HG02571 (cell line): Measurements from ENCODE around the gene ZNF384.

Experiments
- ATAC-seq: cut with Tn5 transposase; IDR thresholded peaks from one replicate; pipeline ENCODE4 v1.9.1; 2021; ENCODE audit warnings: mild to moderate bottlenecking, moderate library complexity; ENCODE audit not compliant: unreplicated experiment

ZNF384 gene

DNA sequence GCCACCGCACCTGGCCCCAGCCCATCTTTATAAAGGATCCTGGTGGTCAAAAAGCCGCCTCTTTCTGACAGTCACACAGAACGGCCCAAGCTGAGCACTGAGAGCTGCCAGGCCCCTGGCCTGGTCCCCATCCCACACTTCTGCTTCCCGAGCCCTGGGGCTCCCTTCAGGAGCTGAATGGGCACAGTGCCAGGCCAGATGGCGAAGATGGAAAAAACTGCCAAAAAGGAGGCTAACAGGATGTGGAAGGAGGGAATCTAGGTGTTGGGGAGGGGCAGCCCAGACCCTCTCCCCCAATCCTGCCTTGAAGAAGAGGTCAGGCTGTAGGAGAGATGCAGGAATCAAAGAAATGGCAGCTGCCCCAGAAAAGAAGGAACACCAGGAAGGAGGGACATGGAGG lies 58.4 kb downstream of the ZNF384 start:
- ATAC-seq = no peak

GRCh38 chr12:6627616-6628015 lies 61.6 kb downstream of the ZNF384 start:
- ATAC-seq = no peak

GRCh38 chr12:6626654-6627283 lies 62.4 kb downstream of the ZNF384 start:
- no peak for ATAC-seq

DNA sequence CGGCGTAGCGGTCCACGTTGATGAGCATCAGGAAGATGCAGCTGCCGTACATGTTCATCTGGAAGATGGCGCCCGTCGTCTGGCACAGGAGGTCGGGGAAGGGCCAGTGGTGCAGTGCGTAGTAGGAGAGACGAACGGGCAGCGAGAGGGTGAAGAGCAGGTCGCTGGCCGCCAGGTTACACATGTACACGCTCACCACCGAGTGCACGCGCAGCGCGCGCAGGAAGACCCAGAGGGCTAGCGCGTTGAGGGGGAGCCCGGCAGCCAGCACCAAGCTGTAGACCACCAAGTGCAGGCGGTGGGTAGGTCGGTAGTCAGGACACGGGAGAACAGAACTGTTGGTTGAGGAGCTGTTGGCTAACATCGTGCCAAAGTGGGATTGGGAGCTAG lies 68.3 kb downstream of the ZNF384 start:
- no peak for ATAC-seq

DNA sequence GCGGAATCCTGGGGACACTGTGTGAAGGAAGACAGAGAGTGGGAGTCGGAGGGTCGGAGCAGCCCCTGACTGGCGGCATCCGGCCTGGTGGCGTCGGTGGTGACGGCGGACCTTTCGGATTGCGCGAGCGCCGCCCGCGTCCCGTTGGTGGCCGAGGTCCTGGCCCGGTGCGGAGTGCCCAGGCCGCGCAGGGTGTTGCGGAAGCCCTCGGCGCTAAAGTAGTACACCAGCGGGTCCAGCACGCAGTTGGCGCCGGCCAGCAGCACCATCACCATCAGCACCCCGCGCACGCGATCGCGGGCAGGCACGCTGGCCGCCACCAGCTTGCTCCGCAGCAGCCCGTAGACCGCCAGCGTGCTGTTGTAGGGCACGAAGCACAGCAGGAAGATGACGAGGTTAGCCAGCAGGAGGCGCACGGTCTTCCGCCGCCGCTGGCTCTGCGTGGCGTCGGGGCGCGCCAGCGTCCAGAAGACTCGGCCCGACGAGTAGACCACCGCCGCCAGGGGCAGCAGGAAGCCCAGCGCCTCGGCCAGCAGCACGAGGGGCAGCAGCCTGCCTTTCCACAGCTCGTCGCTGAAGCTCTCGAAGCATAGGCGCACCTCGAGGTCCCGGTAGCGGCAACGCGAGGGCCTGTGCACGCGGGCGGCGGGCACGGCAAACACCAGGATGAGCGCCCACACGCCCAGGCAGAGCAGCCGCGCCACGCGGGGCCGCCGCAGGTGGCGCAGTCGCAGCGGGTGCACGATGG lies 68.9 kb downstream of the ZNF384 start:
- no peak for ATAC-seq

- ATAC-seq = no peak
Measured at GRCh38 chr12:6618483-6619225, 70.5 kb downstream of the ZNF384 start.
